Measurements from ENCODE around the gene HPCAL4.

The HPCAL4 gene

DNA sequence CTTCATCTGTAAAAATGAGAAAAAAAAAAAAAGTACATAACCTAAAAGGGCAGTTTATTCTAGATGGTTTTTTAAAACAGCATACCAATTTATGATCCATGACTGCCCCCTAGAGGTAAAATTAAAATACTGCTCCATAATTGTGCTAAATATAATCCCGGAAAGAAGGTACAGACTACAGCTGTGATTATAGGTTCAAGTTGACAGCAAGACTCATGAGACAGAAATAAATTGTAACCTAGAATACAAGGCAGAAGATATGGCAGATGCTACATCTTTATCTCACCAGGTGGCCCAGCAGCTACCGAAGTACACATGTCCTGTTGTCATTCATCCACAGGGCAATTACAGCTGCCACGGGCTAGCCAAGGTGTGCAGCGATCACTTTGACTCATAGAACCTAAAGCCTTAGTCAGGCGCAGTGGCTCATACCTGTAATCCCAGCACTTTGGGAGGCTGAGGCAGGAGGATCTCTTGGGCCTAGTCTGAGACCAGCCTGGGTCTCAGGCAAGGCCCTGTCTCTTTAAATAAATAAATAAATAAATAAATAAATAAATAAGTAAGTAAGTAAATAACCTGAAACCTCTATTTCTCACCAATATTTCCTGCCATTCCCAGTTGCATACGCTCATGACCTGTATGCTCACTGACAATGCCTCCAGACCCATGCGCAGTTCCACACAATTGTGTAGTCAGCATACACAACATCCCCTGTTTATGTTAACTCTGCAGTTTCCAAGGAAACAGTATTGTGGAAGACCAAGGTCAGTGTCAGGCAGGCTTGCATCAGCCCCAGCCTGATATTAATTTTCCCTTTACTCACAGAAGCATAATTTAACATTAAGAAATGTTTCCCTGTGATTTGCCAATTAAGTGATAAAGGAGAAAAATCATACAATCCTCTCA lies 29.1 kb upstream of the HPCAL4 start (continued):
- TF ChIP-seq PRDM10 (tag by site-specific recombination; IDR thresholded peaks at IDR 0.05) (no peak), ZNF548 (tag by site-specific recombination; IDR thresholded peaks at IDR 0.05) (no peak; the same call in 1 of the 2 replicates), ZNF830 (tag by site-specific recombination; IDR thresholded peaks at IDR 0.05; ENCODE audit: low read depth) (no peak), ZNF121 (tag by site-specific recombination; IDR thresholded peaks at IDR 0.05) (no peak), ZNF704 (tag by site-specific recombination; IDR thresholded peaks at IDR 0.05) (no peak), ZNF433 (tag by site-specific recombination; IDR thresholded peaks at IDR 0.05; ENCODE audit: low read depth) (peak; percentile 90), ZBTB17 (tag by site-specific recombination; IDR thresholded peaks at IDR 0.05) (no peak), TCF7L2 (IDR thresholded peaks at IDR 0.05; ENCODE audit: borderline replicate concordance, low read depth, low read length) (no peak), ZNF626 (tag by site-specific recombination; IDR thresholded peaks at IDR 0.05) (no peak), ZNF19 (tag by site-specific recombination; IDR thresholded peaks at IDR 0.05; ENCODE audit: low read depth) (peak; percentile 88; the same call in 1 of the 2 replicates), ZNF2 (tag by site-specific recombination; IDR thresholded peaks at IDR 0.05) (no peak), ZNF785 (tag by site-specific recombination; IDR thresholded peaks at IDR 0.05) (no peak), ZNF37A (tag by site-specific recombination; IDR thresholded peaks at IDR 0.05) (no peak), BCL11A (tag by site-specific recombination; IDR thresholded peaks at IDR 0.05; ENCODE audit: low read depth) (no peak), GLIS2 (tag by site-specific recombination; IDR thresholded peaks at IDR 0.05) (no peak), KLF7 (tag by site-specific recombination; IDR thresholded peaks at IDR 0.05; ENCODE audit: borderline replicate concordance) (no peak; the same call in 1 of the 2 replicates), ZBTB8A (tag by site-specific recombination; IDR thresholded peaks at IDR 0.05) (peak; percentile 80), ZNF394 (tag by site-specific recombination; IDR thresholded peaks at IDR 0.05; ENCODE audit: borderline replicate concordance) (peak; percentile 98), ZNF747 (tag by site-specific recombination; IDR thresholded peaks at IDR 0.05) (no peak)
- TF ChIP-seq, protein P1, sequence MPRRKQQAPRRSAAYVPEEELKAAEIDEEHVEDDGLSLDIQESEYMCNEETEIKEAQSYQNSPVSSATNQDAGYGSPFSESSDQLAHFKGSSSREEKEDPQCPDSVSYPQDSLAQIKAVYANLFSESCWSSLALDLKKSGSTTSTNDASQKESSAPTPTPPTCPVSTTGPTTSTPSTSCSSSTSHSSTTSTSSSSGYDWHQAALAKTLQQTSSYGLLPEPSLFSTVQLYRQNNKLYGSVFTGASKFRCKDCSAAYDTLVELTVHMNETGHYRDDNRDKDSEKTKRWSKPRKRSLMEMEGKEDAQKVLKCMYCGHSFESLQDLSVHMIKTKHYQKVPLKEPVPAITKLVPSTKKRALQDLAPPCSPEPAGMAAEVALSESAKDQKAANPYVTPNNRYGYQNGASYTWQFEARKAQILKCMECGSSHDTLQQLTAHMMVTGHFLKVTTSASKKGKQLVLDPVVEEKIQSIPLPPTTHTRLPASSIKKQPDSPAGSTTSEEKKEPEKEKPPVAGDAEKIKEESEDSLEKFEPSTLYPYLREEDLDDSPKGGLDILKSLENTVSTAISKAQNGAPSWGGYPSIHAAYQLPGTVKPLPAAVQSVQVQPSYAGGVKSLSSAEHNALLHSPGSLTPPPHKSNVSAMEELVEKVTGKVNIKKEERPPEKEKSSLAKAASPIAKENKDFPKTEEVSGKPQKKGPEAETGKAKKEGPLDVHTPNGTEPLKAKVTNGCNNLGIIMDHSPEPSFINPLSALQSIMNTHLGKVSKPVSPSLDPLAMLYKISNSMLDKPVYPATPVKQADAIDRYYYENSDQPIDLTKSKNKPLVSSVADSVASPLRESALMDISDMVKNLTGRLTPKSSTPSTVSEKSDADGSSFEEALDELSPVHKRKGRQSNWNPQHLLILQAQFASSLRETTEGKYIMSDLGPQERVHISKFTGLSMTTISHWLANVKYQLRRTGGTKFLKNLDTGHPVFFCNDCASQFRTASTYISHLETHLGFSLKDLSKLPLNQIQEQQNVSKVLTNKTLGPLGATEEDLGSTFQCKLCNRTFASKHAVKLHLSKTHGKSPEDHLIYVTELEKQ (tag by site-specific recombination; IDR thresholded peaks at IDR 0.05; ENCODE audit: borderline replicate concordance) = no peak; the same call in 1 of the 2 replicates
- TF ChIP-seq, protein P2, sequence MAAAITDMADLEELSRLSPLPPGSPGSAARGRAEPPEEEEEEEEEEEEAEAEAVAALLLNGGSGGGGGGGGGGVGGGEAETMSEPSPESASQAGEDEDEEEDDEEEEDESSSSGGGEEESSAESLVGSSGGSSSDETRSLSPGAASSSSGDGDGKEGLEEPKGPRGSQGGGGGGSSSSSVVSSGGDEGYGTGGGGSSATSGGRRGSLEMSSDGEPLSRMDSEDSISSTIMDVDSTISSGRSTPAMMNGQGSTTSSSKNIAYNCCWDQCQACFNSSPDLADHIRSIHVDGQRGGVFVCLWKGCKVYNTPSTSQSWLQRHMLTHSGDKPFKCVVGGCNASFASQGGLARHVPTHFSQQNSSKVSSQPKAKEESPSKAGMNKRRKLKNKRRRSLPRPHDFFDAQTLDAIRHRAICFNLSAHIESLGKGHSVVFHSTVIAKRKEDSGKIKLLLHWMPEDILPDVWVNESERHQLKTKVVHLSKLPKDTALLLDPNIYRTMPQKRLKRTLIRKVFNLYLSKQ (tag by site-specific recombination; IDR thresholded peaks at IDR 0.05; ENCODE audit: borderline replicate concordance) = 0 out of 2 replicates have a peak, but pooled peaks have one; percentile 68
- TF ChIP-seq, protein P3, sequence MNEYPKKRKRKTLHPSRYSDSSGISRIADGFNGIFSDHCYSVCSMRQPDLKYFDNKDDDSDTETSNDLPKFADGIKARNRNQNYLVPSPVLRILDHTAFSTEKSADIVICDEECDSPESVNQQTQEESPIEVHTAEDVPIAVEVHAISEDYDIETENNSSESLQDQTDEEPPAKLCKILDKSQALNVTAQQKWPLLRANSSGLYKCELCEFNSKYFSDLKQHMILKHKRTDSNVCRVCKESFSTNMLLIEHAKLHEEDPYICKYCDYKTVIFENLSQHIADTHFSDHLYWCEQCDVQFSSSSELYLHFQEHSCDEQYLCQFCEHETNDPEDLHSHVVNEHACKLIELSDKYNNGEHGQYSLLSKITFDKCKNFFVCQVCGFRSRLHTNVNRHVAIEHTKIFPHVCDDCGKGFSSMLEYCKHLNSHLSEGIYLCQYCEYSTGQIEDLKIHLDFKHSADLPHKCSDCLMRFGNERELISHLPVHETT (tag by site-specific recombination; IDR thresholded peaks at IDR 0.05) = peak; percentile 59; the same call in 1 of the 2 replicates
- TF ChIP-seq, protein P4, sequence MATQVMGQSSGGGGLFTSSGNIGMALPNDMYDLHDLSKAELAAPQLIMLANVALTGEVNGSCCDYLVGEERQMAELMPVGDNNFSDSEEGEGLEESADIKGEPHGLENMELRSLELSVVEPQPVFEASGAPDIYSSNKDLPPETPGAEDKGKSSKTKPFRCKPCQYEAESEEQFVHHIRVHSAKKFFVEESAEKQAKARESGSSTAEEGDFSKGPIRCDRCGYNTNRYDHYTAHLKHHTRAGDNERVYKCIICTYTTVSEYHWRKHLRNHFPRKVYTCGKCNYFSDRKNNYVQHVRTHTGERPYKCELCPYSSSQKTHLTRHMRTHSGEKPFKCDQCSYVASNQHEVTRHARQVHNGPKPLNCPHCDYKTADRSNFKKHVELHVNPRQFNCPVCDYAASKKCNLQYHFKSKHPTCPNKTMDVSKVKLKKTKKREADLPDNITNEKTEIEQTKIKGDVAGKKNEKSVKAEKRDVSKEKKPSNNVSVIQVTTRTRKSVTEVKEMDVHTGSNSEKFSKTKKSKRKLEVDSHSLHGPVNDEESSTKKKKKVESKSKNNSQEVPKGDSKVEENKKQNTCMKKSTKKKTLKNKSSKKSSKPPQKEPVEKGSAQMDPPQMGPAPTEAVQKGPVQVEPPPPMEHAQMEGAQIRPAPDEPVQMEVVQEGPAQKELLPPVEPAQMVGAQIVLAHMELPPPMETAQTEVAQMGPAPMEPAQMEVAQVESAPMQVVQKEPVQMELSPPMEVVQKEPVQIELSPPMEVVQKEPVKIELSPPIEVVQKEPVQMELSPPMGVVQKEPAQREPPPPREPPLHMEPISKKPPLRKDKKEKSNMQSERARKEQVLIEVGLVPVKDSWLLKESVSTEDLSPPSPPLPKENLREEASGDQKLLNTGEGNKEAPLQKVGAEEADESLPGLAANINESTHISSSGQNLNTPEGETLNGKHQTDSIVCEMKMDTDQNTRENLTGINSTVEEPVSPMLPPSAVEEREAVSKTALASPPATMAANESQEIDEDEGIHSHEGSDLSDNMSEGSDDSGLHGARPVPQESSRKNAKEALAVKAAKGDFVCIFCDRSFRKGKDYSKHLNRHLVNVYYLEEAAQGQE (tag by site-specific recombination; IDR thresholded peaks at IDR 0.05) = peak; percentile 74

Measured in HEK293 (cell line).